ENCODE data around the gene SFTPD. TPM values are rescaled to one million over a fixed set of nuclear protein-coding genes. Genes with fewer than 3 reads are reported as not detected.

The SFTPD gene
- total RNA-seq, 1 donor from 2014 or later, result 0.29 TPM

DNA sequence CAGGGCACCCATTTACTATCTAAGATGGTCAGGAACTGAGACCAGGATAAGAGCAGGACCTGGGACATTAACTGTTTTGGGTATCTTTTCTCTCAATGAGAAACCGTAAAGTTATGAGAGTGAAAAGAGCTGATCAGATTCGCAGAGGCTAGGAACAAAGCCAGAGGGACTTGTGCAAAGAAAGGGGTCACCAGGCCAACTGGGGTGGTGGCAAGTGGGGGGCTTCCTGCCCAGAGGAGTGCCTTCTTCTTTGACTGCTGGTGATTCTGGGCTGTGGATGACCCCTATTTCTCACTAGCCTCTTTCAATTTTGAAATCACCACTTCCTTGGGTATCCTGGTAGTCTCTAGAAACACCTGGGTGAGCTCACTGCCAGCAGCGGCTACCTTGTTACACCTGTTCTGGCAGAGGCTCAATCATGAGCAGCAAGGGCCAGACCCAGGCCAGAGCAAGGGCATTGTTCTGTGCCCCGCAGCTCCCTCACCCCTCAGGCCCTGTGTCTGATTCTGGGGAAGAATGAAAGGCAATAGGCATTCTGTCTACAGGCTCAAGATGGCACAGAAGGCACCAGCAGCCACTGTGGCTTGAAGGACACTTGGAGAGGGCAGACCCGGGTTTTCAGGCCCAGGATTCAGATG, 999 bp downstream of the SFTPD start:
- ATAC-seq (ENCODE audit: low read depth) (no peak), DNase-seq (no peak)
- intact Hi-C loops (cut with micrococcal nuclease), result no loop called here
- POLR2A ChIA-PET, result no interaction called here
- H3K4me3 Mint-ChIP-seq, result no peak overlapping the region
- CTCF ChIA-PET, result no interaction called here
- peaks cover 5% of the 10 kb centered on the region for H3K27me3 Mint-ChIP-seq
- TF ChIP-seq, protein P1, sequence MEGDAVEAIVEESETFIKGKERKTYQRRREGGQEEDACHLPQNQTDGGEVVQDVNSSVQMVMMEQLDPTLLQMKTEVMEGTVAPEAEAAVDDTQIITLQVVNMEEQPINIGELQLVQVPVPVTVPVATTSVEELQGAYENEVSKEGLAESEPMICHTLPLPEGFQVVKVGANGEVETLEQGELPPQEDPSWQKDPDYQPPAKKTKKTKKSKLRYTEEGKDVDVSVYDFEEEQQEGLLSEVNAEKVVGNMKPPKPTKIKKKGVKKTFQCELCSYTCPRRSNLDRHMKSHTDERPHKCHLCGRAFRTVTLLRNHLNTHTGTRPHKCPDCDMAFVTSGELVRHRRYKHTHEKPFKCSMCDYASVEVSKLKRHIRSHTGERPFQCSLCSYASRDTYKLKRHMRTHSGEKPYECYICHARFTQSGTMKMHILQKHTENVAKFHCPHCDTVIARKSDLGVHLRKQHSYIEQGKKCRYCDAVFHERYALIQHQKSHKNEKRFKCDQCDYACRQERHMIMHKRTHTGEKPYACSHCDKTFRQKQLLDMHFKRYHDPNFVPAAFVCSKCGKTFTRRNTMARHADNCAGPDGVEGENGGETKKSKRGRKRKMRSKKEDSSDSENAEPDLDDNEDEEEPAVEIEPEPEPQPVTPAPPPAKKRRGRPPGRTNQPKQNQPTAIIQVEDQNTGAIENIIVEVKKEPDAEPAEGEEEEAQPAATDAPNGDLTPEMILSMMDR (IDR thresholded peaks at IDR 0.05), result no peak
- H3K27ac Mint-ChIP-seq, result no peak overlapping the region
- H3K36me3 Mint-ChIP-seq (ENCODE audit: low read depth), result no peaks in the 10 kb centered on the region
- H3K9me3 Mint-ChIP-seq, result peaks cover 12% of the 10 kb centered on the region
- no peaks in the 10 kb centered on the region for H3K4me1 Mint-ChIP-seq

DNA sequence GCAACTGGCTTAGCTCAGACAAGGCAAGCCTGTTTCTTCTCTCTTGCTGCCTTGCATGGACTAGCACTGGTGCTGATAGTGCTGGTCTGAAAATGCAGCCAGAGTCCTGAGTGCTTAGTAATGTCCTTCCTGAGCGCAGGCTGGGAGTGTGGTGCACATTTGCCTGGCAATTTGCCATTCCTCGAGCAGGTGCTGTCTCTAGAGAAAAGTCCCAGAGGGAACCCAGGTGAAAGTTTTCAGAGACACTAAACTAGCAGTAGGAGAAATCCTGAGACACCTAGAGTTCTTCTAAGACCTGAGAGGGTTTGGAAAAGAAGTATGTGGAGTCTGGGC, 1.9 kb downstream of the SFTPD start:
- no peak overlapping the region for H3K27ac Mint-ChIP-seq
- TF ChIP-seq, protein P1 (IDR thresholded peaks at IDR 0.05), result no peak
- DNase-seq, result no peak
- POLR2A ChIA-PET, result no interaction called here
- no peak for ATAC-seq (ENCODE audit: low read depth)
- intact Hi-C loops (cut with micrococcal nuclease), result no loop called here
- peaks cover 5% of the 10 kb centered on the region for H3K27me3 Mint-ChIP-seq
- no peaks in the 10 kb centered on the region for H3K4me1 Mint-ChIP-seq
- CTCF ChIA-PET, result no interaction called here
- peaks cover 10% of the 10 kb centered on the region for H3K9me3 Mint-ChIP-seq
- no peak overlapping the region for H3K4me3 Mint-ChIP-seq
- H3K36me3 Mint-ChIP-seq (ENCODE audit: low read depth), result no peaks in the 10 kb centered on the region

DNA sequence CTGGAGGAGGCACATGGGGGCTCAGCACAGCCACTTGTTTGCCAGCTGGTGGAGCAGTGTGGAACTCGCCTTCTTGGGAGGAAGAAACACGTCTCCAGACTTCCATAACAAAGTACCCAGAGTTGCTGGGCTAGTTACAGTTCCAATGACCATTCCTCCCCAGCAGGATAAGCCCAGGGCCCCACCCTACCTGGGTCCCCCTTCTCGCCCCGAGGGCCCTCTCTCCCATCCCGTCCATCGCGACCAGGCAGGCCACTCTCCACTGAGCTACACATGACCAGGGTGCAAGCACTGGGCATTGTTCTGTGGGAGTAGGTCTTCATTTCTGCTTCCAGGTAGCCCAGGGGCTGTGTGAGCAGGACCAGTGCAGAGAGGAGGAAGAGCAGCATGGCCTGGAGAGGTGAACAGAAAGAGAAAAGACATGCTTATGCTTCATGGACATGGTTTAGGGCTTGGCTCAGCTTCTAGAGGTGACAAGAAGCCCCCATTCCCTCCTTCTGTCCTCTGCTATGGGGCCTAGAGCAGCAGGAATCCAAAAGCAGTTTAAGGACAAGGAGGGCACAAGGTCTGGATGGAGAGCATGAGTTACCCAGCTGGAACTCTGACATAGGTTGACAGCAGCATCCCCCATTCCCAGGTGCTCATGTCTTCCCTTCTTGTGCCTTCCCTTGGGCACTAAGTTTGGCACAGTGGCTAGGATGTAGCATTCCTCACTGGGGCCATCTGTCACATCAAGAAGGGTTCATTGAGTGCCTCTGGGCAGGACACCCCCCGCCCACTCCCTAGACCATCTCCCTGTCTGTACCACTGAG, 2.4 kb downstream of the SFTPD start:
- H3K27me3 Mint-ChIP-seq, result peaks cover 3% of the 10 kb centered on the region
- H3K36me3 Mint-ChIP-seq (ENCODE audit: low read depth), result no peaks in the 10 kb centered on the region
- intact Hi-C loops (cut with micrococcal nuclease), result no loop called here
- DNase-seq (no peak), ATAC-seq (ENCODE audit: low read depth) (no peak)
- H3K4me1 Mint-ChIP-seq, result no peaks in the 10 kb centered on the region
- peaks cover 8% of the 10 kb centered on the region for H3K9me3 Mint-ChIP-seq
- no peak overlapping the region for H3K27ac Mint-ChIP-seq
- no peak overlapping the region for H3K4me3 Mint-ChIP-seq
- POLR2A ChIA-PET, result no interaction called here
- TF ChIP-seq, protein P1 (IDR thresholded peaks at IDR 0.05), result no peak
- CTCF ChIA-PET, result no interaction called here

DNA sequence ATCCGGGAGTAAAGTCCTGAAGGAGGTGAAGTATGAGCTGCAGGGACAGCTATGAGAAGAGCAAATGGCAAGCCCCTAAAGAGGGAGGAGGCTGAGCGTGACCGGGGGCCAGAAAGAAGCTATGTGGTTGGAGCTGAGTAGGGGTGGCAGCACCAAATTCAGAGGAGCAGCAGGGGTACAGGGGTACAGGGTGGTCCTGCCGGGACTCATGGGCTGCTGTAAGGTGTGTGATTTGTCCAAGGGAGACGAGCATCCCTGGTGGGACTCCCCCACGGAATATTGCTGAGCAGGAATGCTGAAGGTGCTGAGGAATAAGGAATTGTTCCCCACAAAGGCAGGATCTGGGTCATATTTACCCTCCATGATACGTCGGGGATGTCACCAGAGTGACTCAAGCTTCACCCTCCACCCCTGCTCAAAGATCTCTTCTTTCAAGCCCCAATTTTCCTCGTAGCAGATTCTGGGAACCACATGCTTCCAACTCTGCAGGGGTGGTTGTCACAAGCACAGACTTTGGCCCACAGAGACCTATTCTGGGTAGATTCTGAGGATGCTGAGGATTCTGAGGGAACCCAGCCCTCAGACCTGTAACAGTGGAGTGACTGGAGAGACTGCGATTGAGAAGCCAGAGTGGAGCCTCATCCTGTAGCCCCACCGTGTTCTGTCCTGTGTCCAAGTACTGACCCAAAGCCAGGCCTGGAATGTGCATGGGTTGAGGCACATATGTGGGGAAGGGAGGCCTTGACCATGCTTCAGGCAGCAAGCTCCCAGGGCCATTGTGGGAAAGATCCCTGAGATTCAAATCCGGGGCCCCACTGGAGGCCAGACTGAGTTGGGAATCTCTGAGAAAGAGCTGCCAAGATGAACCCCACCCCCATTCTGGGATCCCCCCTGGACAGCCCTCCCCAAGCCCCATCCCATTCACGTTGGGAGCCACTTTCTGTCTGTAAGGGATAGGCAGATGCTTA, 4.2 kb downstream of the SFTPD start:
- TF ChIP-seq, protein P1 (IDR thresholded peaks at IDR 0.05), result no peak
- H3K9me3 Mint-ChIP-seq, result no peaks in the 10 kb centered on the region
- intact Hi-C loops (cut with micrococcal nuclease), result no loop called here
- peaks cover 10% of the 10 kb centered on the region for H3K4me1 Mint-ChIP-seq
- H3K4me3 Mint-ChIP-seq, result no peak overlapping the region
- ATAC-seq (ENCODE audit: low read depth) (no peak), DNase-seq (no peak)
- no peak overlapping the region for H3K27ac Mint-ChIP-seq
- no peaks in the 10 kb centered on the region for H3K36me3 Mint-ChIP-seq (ENCODE audit: low read depth)
- CTCF ChIA-PET, result interaction anchor here (1.3 kb wide), 1 partner anchor 100 kb away, joined by 3 read pairs; no protein-coding TSS in a partner anchor
- no peaks in the 10 kb centered on the region for H3K27me3 Mint-ChIP-seq
- POLR2A ChIA-PET, result interaction anchor here (0.5 kb wide), 1 partner anchor 173 kb away, joined by 3 read pairs; no protein-coding TSS in a partner anchor
